GM23248 (cell line): ENCODE results near the gene PSAP.
"Not testable (repeated sequence)": the region's sequence is repeated elsewhere in the genome, so short reads cannot be mapped to it uniquely, and the experiment has no call there.

Experiments
- EZH2 ChIP-seq: fragments of 200-600 bp; sonication (generic); IDR thresholded peaks from 2 replicates; pipeline ENCODE4 v1.6.1; 2018; ENCODE audit warnings: antibody characterized with exemption, mild to moderate bottlenecking; ENCODE audit not compliant: insufficient read depth, poor library complexity, severe bottlenecking
- EZH2phosphoT487 ChIP-seq: fragments of 200-600 bp; sonication (generic); IDR thresholded peaks from 2 replicates; pipeline ENCODE4 v1.6.1; 2018; ENCODE audit warnings: antibody characterized with exemption, moderate library complexity, mild to moderate bottlenecking, low read depth; ENCODE audit not compliant: insufficient read depth

DNA sequence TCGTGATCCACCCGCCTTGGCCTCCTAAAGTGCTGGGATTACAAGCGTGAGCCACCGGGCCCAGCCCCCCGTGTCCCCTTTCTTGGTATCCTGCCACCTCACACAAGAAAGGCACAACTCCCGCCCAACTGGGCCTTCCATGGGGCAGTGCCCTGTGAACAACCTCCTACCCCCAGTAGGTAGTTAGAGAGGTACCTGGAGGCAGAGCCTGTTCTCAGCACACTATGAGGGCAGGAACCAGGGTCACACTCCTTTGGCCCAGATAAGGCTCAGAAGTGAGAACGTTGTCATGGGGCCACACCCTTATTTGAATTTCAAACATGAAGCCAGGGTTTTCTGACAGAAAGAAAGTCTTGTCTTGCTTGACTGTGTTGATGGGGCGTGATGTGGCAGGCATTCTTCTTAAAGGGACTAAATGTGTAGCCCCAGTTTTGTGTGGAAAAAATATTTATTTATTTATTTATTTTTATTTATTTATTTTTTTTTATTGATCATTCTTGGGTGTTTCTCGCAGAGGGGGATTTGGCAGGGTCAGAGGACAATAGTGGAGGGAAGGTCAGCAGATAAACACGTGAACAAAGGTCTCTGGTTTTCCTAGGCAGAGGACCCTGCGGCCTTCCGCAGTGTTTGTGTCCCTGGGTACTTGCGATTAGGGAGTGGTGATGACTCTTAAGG is 23.8 kb upstream of the PSAP start:
- TF ChIP-seq EZH2, EZH2phosphoT487: not testable (repeated sequence)
